ENCODE results near the gene SLCO1B1. TPM values are rescaled to one million over a fixed set of nuclear protein-coding genes. Genes with fewer than 3 reads are reported as not detected.

SLCO1B1 gene
- total and polyA plus RNA-seq, 7 donors = not detected

DNA sequence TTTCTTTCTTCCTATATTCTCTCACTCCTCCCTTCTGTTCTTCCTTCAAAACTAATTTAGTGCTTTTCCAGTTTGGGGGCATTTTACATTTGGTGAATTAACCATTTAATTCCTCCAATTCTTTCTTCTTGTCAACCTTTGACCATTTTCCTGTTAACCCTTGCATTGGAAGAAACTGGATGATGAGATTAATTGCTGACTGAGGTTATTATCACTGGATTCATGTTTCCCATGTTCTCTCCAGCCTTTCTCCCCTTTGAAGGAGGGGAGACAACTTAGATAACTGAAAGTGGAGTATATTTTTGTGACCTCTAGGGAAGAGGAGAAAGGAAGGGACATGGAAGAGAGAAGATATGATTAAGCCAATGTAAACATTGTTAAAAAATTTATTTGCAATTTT lies 133.2 kb downstream of the SLCO1B1 start:
- intact Hi-C loops (cut with DNase I) = no loop called here
- Histone ChIP-seq H3K4me1 (no peaks in the 10 kb centered on the region), H3K27ac (no peak overlapping the region), H3K27me3 (no peaks in the 10 kb centered on the region), H3K9me3 (peaks cover 0 to 3% (median 0%) of the 10 kb centered on the region in 4 donors), H3K4me3 (no peak overlapping the region), H3K36me3 (no peaks in the 10 kb centered on the region)
- no peak for TF ChIP-seq POLR2A (IDR thresholded peaks at IDR 0.05)
- TF ChIP-seq, protein P1, sequence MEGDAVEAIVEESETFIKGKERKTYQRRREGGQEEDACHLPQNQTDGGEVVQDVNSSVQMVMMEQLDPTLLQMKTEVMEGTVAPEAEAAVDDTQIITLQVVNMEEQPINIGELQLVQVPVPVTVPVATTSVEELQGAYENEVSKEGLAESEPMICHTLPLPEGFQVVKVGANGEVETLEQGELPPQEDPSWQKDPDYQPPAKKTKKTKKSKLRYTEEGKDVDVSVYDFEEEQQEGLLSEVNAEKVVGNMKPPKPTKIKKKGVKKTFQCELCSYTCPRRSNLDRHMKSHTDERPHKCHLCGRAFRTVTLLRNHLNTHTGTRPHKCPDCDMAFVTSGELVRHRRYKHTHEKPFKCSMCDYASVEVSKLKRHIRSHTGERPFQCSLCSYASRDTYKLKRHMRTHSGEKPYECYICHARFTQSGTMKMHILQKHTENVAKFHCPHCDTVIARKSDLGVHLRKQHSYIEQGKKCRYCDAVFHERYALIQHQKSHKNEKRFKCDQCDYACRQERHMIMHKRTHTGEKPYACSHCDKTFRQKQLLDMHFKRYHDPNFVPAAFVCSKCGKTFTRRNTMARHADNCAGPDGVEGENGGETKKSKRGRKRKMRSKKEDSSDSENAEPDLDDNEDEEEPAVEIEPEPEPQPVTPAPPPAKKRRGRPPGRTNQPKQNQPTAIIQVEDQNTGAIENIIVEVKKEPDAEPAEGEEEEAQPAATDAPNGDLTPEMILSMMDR (IDR thresholded peaks at IDR 0.05) = no peak
- no peak for TF ChIP-seq EP300 (IDR thresholded peaks at IDR 0.05)
- no peak for TF ChIP-seq POLR2AphosphoS5 (IDR thresholded peaks at IDR 0.05)
- DNase-seq = no peak

DNA sequence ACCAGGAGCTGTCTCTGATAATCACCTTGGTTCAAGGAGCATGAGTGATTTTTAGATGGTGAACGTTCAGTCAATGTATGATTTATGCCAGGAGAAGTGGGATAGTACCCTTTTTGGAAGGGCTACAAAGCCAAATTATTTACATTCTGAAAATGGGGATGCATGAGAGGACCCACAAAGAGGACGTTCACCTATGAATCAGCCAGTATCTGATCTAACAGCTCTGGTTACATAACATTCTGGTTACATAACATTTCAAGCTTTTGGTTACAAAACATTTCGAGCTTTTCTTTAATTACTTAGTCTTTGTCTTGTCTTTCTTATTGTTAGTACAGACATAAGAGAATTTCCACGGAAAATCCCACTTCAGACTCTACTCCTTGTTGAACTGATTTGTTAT lies 134.9 kb downstream of the SLCO1B1 start:
- Histone ChIP-seq H3K27me3 (no peaks in the 10 kb centered on the region), H3K36me3 (no peaks in the 10 kb centered on the region), H3K4me1 (no peaks in the 10 kb centered on the region), H3K4me3 (no peak overlapping the region), H3K9me3 (peaks cover 0 to 3% (median 0%) of the 10 kb centered on the region in 4 donors), H3K27ac (no peak overlapping the region)
- no peak for TF ChIP-seq POLR2AphosphoS5 (IDR thresholded peaks at IDR 0.05)
- TF ChIP-seq POLR2A (IDR thresholded peaks at IDR 0.05) = no peak
- TF ChIP-seq, protein P1 (IDR thresholded peaks at IDR 0.05) = no peak
- no peak for TF ChIP-seq EP300 (IDR thresholded peaks at IDR 0.05)
- DNase-seq = no peak
- WGBS, 2 donors = 43 to 64% methylated on average over 4 of the region's 4 CpGs
- intact Hi-C loops (cut with DNase I) = no loop called here

DNA sequence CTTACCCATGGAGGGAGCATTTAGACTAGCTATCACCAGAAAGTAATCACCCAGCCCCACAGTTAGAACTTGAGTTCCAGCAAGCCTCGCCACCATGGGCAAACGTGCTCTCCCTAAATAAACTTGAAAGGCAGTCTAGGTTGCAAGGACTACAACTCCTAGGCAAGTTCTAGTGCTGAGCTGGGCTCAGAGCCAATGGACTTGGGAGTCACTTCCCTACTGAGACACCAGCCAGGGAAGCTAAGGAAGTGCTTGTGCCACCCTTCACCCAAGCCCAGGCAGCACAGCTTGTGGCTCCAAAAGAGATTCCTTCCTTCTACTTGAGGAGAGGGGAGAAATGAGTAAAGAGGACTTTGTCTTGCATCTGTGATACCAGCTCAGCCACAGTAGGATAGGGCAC lies 145.8 kb downstream of the SLCO1B1 start:
- WGBS, 2 donors = 38 to 71% methylated on average over 2 of the region's 2 CpGs
- DNase-seq = no peak

More for the DNA sequence above, 145.8 kb downstream of the SLCO1B1 start:
- intact Hi-C loops (cut with DNase I) = no loop called here
- Histone ChIP-seq H3K27me3 (no peaks in the 10 kb centered on the region), H3K36me3 (no peaks in the 10 kb centered on the region), H3K9me3 (no peaks in the 10 kb centered on the region), H3K4me1 (no peaks in the 10 kb centered on the region), H3K4me3 (no peak overlapping the region), H3K27ac (no peak overlapping the region)
- TF ChIP-seq, protein P1 (IDR thresholded peaks at IDR 0.05) = no peak
- TF ChIP-seq EP300 (IDR thresholded peaks at IDR 0.05) (no peak), POLR2A (IDR thresholded peaks at IDR 0.05) (no peak), POLR2AphosphoS5 (IDR thresholded peaks at IDR 0.05) (no peak)

Other genes with a start within 250 kb of the SLCO1B1 start
- not detected for gene SLCO1A2, start 203.7 kb downstream of the SLCO1B1 start, total RNA-seq
- under 1 TPM in 1 of 3 donors, not detected in 2; under 0.01 TPM for gene SLCO1A2, start 203.7 kb downstream of the SLCO1B1 start, polyA plus RNA-seq
- gene IAPP, start 241.7 kb downstream of the SLCO1B1 start, total RNA-seq = not detected
- 1 to 10 TPM in 1 of 3 donors, not detected in 2; 2.4 TPM for gene IAPP, start 241.7 kb downstream of the SLCO1B1 start, polyA plus RNA-seq